Loucy (cell line): ENCODE results near the gene FCGBP.

Source experiments
- H2AFZ ChIP-seq: fragments of 200-600 bp; sonication (generic); 2 replicates; pipeline ENCODE4 v1.6.0; 2016; ENCODE audit warnings: antibody characterized with exemption, mild to moderate bottlenecking, low read length, moderate library complexity
- H3F3A ChIP-seq: fragments of 200-600 bp; 2 replicates; pipeline ENCODE4 v1.6.0; 2016; ENCODE audit warnings: antibody characterized with exemption, low read depth, mild to moderate bottlenecking
- H3K27me3 ChIP-seq: fragments of 200-600 bp; sonication (generic); 2 replicates; pipeline ENCODE4 v1.6.1; 2014; ENCODE audit warnings: low read length, mild to moderate bottlenecking; ENCODE audit not compliant: insufficient read depth, poor library complexity, severe bottlenecking
- H3K36me3 ChIP-seq: fragments of 200-600 bp; sonication (generic); 2 replicates; pipeline ENCODE4 v1.6.1; 2016; ENCODE audit warnings: low read length; ENCODE audit not compliant: insufficient read depth
- H3K4me1 ChIP-seq: fragments of 200-600 bp; sonication (generic); 2 replicates; pipeline ENCODE4 v1.5.1; 2014; ENCODE audit warnings: low read length, mild to moderate bottlenecking; ENCODE audit not compliant: insufficient read depth, poor library complexity, severe bottlenecking
- H3K4me2 ChIP-seq: fragments of 200-600 bp; sonication (generic); 2 replicates; pipeline ENCODE4 v1.6.0; 2014; ENCODE audit warnings: antibody characterized with exemption, low read length, low read depth, mild to moderate bottlenecking; ENCODE audit not compliant: poor library complexity, severe bottlenecking
- H3K4me3 ChIP-seq: fragments of 200-600 bp; sonication (generic); 2 replicates; pipeline ENCODE4 v1.5.1; 2014; ENCODE audit warnings: low read length, mild to moderate bottlenecking, mixed read lengths; ENCODE audit not compliant: poor library complexity, severe bottlenecking
- H3K79me2 ChIP-seq: fragments of 200-600 bp; sonication (generic); 2 replicates; pipeline ENCODE4 v1.6.1; 2014; ENCODE audit warnings: low read length; ENCODE audit not compliant: insufficient read depth
- H3K9ac ChIP-seq: fragments of 200-600 bp; sonication (generic); 2 replicates; pipeline ENCODE4 v1.6.0; 2014; ENCODE audit warnings: mild to moderate bottlenecking, low read depth, low read length, moderate library complexity; ENCODE audit not compliant: poor library complexity, severe bottlenecking
- H3K9me2 ChIP-seq: fragments of 200-600 bp; sonication (generic); replicated peaks from 2 replicates; pipeline ENCODE4 v1.6.1; 2016; ENCODE audit warnings: low read depth, low read length, mixed read lengths
- H3K9me3 ChIP-seq: fragments of 200-600 bp; sonication (generic); 2 replicates; pipeline ENCODE4 v1.6.1; 2014; ENCODE audit warnings: mild to moderate bottlenecking, antibody characterized with exemption, low read length, low read depth; ENCODE audit not compliant: insufficient read depth
- H4K20me1 ChIP-seq: fragments of 200-600 bp; sonication (generic); 2 replicates; pipeline ENCODE4 v1.6.0; 2014; ENCODE audit warnings: antibody characterized with exemption, low read length, mild to moderate bottlenecking; ENCODE audit not compliant: insufficient read depth, poor library complexity, severe bottlenecking
- CTCF ChIP-seq: fragments of 200-600 bp; sonication (generic); conservative IDR thresholded peaks from 2 replicates; pipeline ENCODE4 v1.5.1; 2014; ENCODE audit warnings: mild to moderate bottlenecking, antibody characterized with exemption, low read length
- EZH2phosphoT487 ChIP-seq: fragments of 200-600 bp; IDR thresholded peaks from 2 replicates; pipeline ENCODE4 v1.6.1; 2018; ENCODE audit warnings: antibody characterized with exemption, mild to moderate bottlenecking, moderate library complexity, borderline replicate concordance

Gene FCGBP

GRCh38 chr19:39941615-39942365 lies 7.4 kb upstream of the FCGBP start:
- H2AFZ ChIP-seq: no peak overlapping the region
- peak overlapping the region; percentile 61 for H3K4me3 ChIP-seq

GRCh38 chr19:39941151-39941550 lies 6.7 kb upstream of the FCGBP start:
- peak overlapping the region; percentile 48 for H3K4me3 ChIP-seq
- no peak overlapping the region for H2AFZ ChIP-seq
- H3K4me1 ChIP-seq: peaks cover 42% of the 10 kb centered on the region
- no peaks in the 10 kb centered on the region for H4K20me1 ChIP-seq
- peak overlapping the region; percentile 19 for H3K9ac ChIP-seq
- H3K27me3 ChIP-seq: peaks cover 14% of the 10 kb centered on the region
- H3K36me3 ChIP-seq: no peaks in the 10 kb centered on the region
- no peaks in the 10 kb centered on the region for H3K79me2 ChIP-seq
- peak overlapping the region; percentile 83 for H3K4me2 ChIP-seq
- H3K9me2 ChIP-seq: no peaks in the 10 kb centered on the region
- H3F3A ChIP-seq: peaks cover 21% of the 10 kb centered on the region
- 0 out of 2 replicates have a peak, but pooled peaks cover 8% of the 10 kb centered on the region for H3K9me3 ChIP-seq
- TF ChIP-seq EZH2phosphoT487: no peak
- no peak for TF ChIP-seq CTCF

More at GRCh38 chr19:39941615-39942365, 7.4 kb upstream of the FCGBP start:
- peaks cover 42% of the 10 kb centered on the region for H3K4me1 ChIP-seq
- H3K27me3 ChIP-seq: peaks cover 14% of the 10 kb centered on the region
- H3K79me2 ChIP-seq: no peaks in the 10 kb centered on the region
- H3K36me3 ChIP-seq: no peaks in the 10 kb centered on the region
- no peaks in the 10 kb centered on the region for H4K20me1 ChIP-seq
- TF ChIP-seq EZH2phosphoT487: peak; percentile 70; the same call in 1 of the 2 replicates
- no peak for TF ChIP-seq CTCF
- H3F3A ChIP-seq: peaks cover 21% of the 10 kb centered on the region
- H3K9me2 ChIP-seq: no peaks in the 10 kb centered on the region
- 0 out of 2 replicates have a peak, but pooled peaks cover 8% of the 10 kb centered on the region for H3K9me3 ChIP-seq
- peak overlapping the region; percentile 54 for H3K9ac ChIP-seq
- peak overlapping the region; percentile 83 for H3K4me2 ChIP-seq

- Histone ChIP-seq H4K20me1 (no peaks in the 10 kb centered on the region), H3K9me3 (0 out of 2 replicates have a peak, but pooled peaks cover 8% of the 10 kb centered on the region), H3F3A (peaks cover 21% of the 10 kb centered on the region), H3K9me2 (no peaks in the 10 kb centered on the region), H3K9ac (no peak overlapping the region), H3K4me1 (peaks cover 42% of the 10 kb centered on the region), H3K4me3 (no peak overlapping the region), H2AFZ (no peak overlapping the region), H3K36me3 (no peaks in the 10 kb centered on the region), H3K79me2 (no peaks in the 10 kb centered on the region), H3K27me3 (peaks cover 14% of the 10 kb centered on the region), H3K4me2 (peak overlapping the region; percentile 83)
- no peak for TF ChIP-seq CTCF
These were observed 5.9 kb upstream of the FCGBP start for GRCh38 chr19:39940221-39940833.
